Breast epithelium (tissue), 4 donors: ENCODE data around the gene KLHL11. TPM values are rescaled to one million over a fixed set of nuclear protein-coding genes. Genes with fewer than 3 reads are reported as not detected.

ENCODE experiments used
- DNase-seq, 2 donors: peaks; one replicate each; pipeline ENCODE4 v3.0.0-alpha.2; 2019; ENCODE audit warnings: low spot score in 2 of 2
- H3K27ac ChIP-seq, 2 donors: fragments of 200-600 bp; sonication (generic) in 1 of 2; one replicate each; pipeline ENCODE4 v1.5.1; 2016 to 2019; ENCODE audit warnings: mild to moderate bottlenecking in 1 of 2
- H3K27me3 ChIP-seq, 2 donors: fragments of 200-600 bp; sonication (generic) in 1 of 2; one replicate each; pipeline versions ENCODE4 v1.5.1 to v1.6.0; 2017 to 2019; ENCODE audit warnings: control low read depth in 1 of 2, mild to moderate bottlenecking in 1 of 2
- H3K36me3 ChIP-seq: fragments of 200-600 bp; one replicate; pipeline ENCODE4 v1.5.1; 2019
- H3K4me1 ChIP-seq, 2 donors: fragments of 200-600 bp; sonication (generic); one replicate each; pipeline ENCODE4 v1.5.1; 2016 to 2019; ENCODE audit warnings: control low read depth in 1 of 2
- H3K4me3 ChIP-seq, 3 donors: fragments of 200-600 bp; sonication (generic); 1 replicate in 2 of 3; 2 replicates in 1 of 3; pipeline ENCODE4 v1.5.1; 2016 to 2019; ENCODE audit warnings: mild to moderate bottlenecking in 3 of 3, moderate library complexity in 2 of 3
- H3K9me3 ChIP-seq, 2 donors: fragments of 200-600 bp; sonication (generic) in 1 of 2; one replicate each; pipeline ENCODE4 v1.5.1; 2016 to 2019; ENCODE audit warnings: control low read depth in 1 of 2
- CTCF ChIP-seq, 3 donors: fragments of 450-650 bp; IDR thresholded peaks; one replicate each; pipeline ENCODE4 v1.5.1; 2016 to 2017; ENCODE audit warnings: antibody characterized with exemption in 3 of 3, mild to moderate bottlenecking in 3 of 3, moderate library complexity in 3 of 3
- POLR2A ChIP-seq: fragments of 450-650 bp; IDR thresholded peaks from one replicate; pipeline ENCODE4 v1.6.1; 2016; ENCODE audit warnings: antibody characterized with exemption, mild to moderate bottlenecking, moderate library complexity
- POLR2AphosphoS5 ChIP-seq, 3 donors: sonication (generic); formaldehyde crosslinking; IDR thresholded peaks; one replicate each; pipeline ENCODE4 v1.6.1; 2017; ENCODE audit warnings: antibody characterized with exemption in 3 of 3
- intact Hi-C: fragments of 100-400 bp; cut with DNase I; formaldehyde crosslinking; loops from one replicate; pipeline ENCODE4 v1.15.1; 2023; ENCODE audit warnings: low total_unique reads
- total RNA-seq, 3 donors: library from RNA; depleted of rRNA; stranded (reverse); fragments of >200 nt; gene quantifications; one replicate each; pipeline ENCODE4 v1.1.0, GENCODE V29; 2016

The KLHL11 gene
- total RNA-seq, 3 donors from 2014 or later: 22.6 to 35.7 (median 25.1) TPM

- no peaks in the 10 kb centered on the region for H3K36me3 ChIP-seq
- H3K9me3 ChIP-seq: no peaks in the 10 kb centered on the region
- intact Hi-C loops: no loop called here
Observed at GRCh38 chr17:41868568-41868967, 3.3 kb upstream of the KLHL11 start.

GRCh38 chr17:41865596-41865893 is 322 bp upstream of the KLHL11 start:
- Histone ChIP-seq H3K4me3 (peak overlapping the region; percentile 96 to 98 (median 97)), H3K27ac (peak overlapping the region; percentile 93 to 98), H3K9me3 (no peaks in the 10 kb centered on the region), H3K36me3 (no peaks in the 10 kb centered on the region), H3K27me3 (no peaks in the 10 kb centered on the region), H3K4me1 (peaks cover 9 to 12% of the 10 kb centered on the region in 2 donors)
- no peak for DNase-seq
- TF ChIP-seq POLR2AphosphoS5 (IDR thresholded peaks at IDR 0.05) (peak in 2 of 3 donors; percentile 0 to 11), CTCF (IDR thresholded peaks at IDR 0.05) (no peak)
- intact Hi-C loops: no loop called here

More at GRCh38 chr17:41868568-41868967, 3.3 kb upstream of the KLHL11 start:
- Histone ChIP-seq H3K4me1 (peaks cover 5 to 8% of the 10 kb centered on the region in 2 donors), H3K27ac (no peak overlapping the region), H3K4me3 (no peak overlapping the region), H3K27me3 (no peaks in the 10 kb centered on the region)
- no peak for DNase-seq
- TF ChIP-seq POLR2A (no peak), POLR2AphosphoS5 (IDR thresholded peaks at IDR 0.05) (no peak), CTCF (IDR thresholded peaks at IDR 0.05) (no peak)

- TF ChIP-seq POLR2A: no peak
- TF ChIP-seq POLR2AphosphoS5 (IDR thresholded peaks at IDR 0.05): no peak
- no peak for TF ChIP-seq CTCF (IDR thresholded peaks at IDR 0.05)
- intact Hi-C loops: no loop called here
- Histone ChIP-seq H3K4me1 (peaks cover 9 to 12% of the 10 kb centered on the region in 2 donors), H3K4me3 (peak overlapping the region; percentile 96 to 98 (median 97)), H3K9me3 (no peaks in the 10 kb centered on the region), H3K27me3 (no peaks in the 10 kb centered on the region), H3K36me3 (no peaks in the 10 kb centered on the region), H3K27ac (peak overlapping the region; percentile 93 to 98)
- peak in 1 of 2 donors; percentile 41 for DNase-seq
Observed at GRCh38 chr17:41864498-41864835, 756 bp downstream of the KLHL11 start.

GRCh38 chr17:41863074-41863848 is 2.0 kb downstream of the KLHL11 start:
- intact Hi-C loops: no loop called here
- H3K4me1 ChIP-seq: peaks cover 9 to 12% of the 10 kb centered on the region in 2 donors

More at GRCh38 chr17:41863074-41863848, 2.0 kb downstream of the KLHL11 start:
- Histone ChIP-seq H3K27ac (no peak overlapping the region), H3K27me3 (no peaks in the 10 kb centered on the region), H3K36me3 (no peaks in the 10 kb centered on the region), H3K4me3 (peak overlapping the region in 2 of 3 donors; percentile 96 to 98), H3K9me3 (no peaks in the 10 kb centered on the region)
- DNase-seq: no peak
- TF ChIP-seq POLR2A (no peak), CTCF (IDR thresholded peaks at IDR 0.05) (no peak), POLR2AphosphoS5 (IDR thresholded peaks at IDR 0.05) (no peak)
